GM21717 (cell line): ENCODE results near the gene ACSF2.

Source experiments
- ATAC-seq: cut with Tn5 transposase; IDR thresholded peaks from one replicate; pipeline ENCODE4 v1.9.1; 2021; ENCODE audit warnings: mild to moderate bottlenecking, moderate library complexity; ENCODE audit not compliant: unreplicated experiment

The ACSF2 gene

DNA sequence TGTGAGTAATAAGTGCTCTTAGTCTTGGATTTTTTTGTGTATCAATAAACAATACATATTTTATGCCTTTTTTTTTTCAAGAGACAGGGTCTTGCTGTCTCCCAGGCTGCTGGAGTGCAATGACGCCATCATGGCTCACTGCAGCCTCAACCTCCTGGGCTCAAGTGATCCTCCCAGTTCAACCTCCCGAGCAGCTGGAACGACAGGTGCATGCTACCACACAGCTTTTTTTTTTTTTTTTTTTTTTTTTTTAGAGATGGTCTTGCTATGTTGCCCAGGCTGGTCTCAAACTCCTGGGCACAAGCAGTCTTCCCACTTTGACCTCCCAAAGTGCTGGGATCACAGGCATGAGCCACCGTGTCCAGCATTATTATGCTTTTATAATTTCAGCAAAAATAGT, 13.0 kb downstream of the ACSF2 start:
- ATAC-seq: no peak

GRCh38 chr17:50440172-50440837, 14.3 kb downstream of the ACSF2 start:
- no peak for ATAC-seq

DNA sequence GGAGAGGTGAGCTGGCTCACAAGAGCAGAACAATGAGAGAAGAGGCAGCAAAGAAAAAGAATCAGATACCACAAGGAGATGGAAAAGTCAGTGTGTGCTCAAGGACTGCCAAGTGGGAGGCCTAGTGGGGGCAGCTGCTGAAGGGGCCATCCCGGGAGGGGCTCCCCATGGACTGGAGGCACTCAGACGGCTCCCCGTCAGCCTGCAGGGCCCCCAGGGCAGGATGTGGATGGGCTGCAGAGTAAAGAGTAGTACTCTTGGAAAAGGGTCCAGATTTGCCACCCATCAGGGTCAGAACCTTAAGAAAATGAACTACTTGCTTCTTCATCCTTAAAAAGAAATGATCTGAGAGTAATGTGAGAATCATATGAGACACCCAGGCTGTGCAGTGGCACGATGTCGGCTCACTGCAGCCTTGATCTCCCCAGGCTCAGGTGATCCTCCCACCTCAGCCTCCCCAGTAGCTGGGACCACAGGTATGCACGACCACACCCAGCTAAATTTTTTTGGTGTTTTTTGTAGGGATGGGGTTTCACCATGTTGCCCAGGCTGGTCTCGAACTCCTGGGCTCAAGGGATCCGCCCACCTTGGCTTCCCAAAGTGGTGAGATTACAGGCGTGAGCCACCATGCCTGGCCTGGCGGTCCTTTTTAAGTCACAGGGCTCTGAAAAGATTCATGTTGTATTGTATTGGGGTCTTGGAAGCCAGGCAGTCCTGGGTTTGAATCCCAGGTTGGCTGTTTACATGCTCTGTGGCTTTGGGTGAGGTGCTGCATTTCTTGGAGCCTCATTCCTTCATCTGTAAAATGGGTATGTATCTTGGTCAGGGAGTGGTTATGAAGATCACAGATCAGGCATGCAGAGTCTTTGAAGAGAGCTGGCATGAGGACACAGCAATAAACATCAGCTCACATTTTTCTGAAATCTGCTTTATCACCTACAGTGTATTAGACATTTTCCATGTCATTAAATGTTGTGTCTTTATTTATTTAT, 15.1 kb downstream of the ACSF2 start:
- no peak for ATAC-seq

GRCh38 chr17:50443505-50443974, 17.5 kb downstream of the ACSF2 start:
- no peak for ATAC-seq

- no peak for ATAC-seq
Observed at GRCh38 chr17:50444841-50445715, 19.1 kb downstream of the ACSF2 start.

GRCh38 chr17:50445730-50446325, 19.8 kb downstream of the ACSF2 start:
- ATAC-seq: no peak

DNA sequence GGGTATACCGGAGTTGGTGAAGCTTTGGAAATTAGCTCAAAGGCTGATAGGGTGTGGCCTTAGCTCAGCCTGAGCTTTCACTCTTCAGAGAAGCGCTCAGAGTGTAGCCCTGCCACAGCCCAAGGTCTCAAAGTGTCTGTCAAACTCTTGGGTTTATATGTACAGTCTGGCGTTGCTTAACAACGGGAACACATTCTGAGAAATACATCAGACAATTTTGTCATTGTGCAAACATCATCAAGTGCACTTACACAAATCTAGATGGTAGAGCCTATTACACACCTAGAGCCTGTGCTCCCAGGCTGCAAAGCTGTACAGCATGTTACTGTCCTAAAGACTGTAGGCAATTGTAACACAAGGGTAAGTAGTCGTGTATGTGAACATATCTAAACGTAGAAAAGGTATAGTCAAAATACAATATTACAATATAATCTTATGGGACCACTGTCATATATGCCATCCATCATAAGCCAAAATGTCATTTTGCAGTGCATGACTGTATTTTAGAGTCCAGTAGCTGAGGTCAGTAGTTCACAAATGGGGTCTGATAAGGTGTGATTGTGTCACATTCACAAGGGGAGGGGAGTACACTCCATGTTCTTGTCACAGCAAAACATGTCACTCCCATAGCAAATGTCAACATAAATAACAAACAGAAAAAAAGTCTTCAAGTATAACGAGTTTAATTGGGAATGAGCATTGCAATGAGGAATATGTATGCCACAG, 22.0 kb downstream of the ACSF2 start:
- ATAC-seq: no peak

- ATAC-seq: no peak
Observed at GRCh38 chr17:50448643-50449042, 22.6 kb downstream of the ACSF2 start.

DNA sequence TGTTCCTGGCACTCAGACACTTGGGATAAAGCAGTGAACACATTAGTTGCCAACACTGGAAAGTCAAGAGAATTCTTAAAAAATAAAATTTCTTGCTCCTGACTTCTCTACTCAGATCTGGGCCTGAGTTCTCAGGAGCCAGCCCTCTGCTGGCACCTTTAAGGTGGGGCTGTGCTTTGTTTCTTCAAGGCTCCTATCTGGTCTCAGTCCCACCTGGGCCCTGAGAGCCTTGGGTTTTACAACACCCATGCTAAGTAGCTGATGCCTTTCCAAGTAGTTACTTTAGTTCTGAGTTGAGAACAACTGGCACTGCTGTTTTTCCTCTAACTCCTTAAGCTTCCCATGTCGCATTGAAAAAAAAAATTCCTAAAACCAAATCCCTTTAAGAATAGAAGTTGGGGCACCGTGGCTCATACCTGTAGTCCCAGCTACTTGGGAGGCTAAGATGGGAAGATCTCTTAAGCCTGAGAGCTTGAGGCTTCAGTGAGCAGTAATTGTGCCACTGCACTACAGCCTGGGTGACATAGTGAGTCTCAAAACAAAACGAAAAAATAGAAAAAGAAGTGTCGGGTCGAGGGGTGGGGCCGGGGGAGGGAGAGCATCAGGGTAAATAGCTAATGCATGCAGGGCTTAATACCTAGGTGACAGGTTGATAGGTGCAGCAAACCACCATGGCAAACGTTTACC, 26.1 kb downstream of the ACSF2 start:
- no peak for ATAC-seq

GRCh38 chr17:50452630-50453300, 26.7 kb downstream of the ACSF2 start:
- ATAC-seq: no peak

DNA sequence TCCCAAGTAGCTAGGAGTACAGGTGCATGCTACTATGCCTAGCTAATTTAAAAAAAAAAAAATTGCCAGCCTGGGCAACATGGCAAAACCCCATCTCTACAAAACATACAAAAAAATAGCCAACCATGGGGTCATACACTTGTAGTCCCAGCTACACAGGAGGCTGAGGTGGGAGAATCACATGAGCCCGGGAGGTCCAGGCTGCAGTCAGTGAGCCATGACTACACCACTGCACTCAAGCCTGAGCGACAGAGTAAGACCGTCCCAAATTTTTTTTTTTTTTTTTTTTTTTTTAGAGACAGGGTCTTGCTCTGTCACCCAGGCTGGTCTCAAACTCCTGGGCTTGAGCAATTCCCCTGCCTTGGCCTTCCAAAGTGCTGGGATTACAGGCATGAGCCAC, 27.9 kb downstream of the ACSF2 start:
- ATAC-seq: no peak

- no peak for ATAC-seq
Observed at GRCh38 chr17:50457621-50458020, 31.6 kb downstream of the ACSF2 start.

- ATAC-seq: no peak
Observed at GRCh38 chr17:50458270-50458669, 32.3 kb downstream of the ACSF2 start.

DNA sequence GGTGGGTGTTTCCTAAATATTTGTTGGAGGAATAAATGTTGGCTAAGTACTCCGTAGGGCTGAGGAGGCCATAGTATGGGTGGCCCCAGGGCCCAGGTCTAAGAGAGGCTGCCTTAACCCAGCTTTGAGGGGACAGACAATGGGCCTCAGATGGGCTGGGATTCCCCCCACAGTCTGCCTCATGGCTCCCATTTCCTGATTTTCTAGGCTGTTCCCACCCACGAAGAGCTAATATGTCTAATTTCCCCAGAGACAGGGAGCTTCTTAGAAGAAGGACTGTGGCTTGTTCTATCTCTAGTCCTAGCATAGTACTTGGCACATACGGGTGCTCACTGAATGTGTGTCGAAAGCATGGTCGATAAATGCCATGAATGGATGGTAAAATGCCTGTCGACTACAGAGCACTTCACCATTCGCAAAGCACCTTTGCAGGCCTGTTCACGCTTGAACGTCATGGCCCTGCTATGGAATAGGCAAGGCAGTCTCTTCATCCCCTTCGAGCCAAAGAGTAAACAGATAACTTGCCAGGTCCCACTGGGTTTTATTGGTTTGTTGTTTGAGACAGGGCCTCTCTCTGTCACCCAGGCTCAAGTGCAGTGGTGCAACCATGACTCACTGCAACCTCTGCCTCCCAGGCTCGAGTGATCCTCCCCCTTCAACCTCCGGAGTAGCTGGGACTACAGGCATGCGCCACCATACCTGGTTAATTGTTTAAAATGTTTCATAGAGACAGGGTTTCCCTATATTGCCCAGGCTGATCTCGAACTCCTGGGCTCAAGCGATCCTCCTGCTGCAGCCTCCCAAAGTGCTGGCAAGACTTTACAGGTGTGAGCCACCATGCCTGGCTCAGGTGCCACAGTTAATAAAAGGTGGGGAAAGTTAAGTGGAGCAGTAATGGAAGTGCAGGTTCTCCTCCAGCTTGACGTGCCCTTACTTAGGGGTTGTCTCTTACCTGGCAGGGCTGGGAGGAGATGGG, 33.0 kb downstream of the ACSF2 start:
- no peak for ATAC-seq

DNA sequence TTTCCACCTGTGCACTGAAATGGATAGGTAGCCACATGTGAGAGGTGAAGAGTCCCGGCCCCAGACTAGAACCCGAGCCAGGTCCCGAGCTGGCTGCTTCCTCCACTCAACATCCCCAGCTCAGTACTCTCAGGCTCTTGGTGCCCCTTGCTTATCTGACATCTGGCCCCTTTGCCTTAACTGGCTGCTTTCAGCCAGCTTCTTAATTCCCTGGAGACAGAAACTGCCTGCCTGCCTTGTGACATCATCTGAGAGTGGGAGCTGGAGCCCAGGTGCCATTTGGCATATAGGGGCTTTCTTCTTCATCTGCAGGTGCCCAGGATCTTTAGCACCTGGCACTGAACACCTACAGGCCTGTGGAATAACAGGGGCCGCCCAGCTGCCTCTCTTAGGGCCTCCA, 33.7 kb downstream of the ACSF2 start:
- no peak for ATAC-seq

GRCh38 chr17:50460831-50461526, 35.0 kb downstream of the ACSF2 start:
- no peak for ATAC-seq

DNA sequence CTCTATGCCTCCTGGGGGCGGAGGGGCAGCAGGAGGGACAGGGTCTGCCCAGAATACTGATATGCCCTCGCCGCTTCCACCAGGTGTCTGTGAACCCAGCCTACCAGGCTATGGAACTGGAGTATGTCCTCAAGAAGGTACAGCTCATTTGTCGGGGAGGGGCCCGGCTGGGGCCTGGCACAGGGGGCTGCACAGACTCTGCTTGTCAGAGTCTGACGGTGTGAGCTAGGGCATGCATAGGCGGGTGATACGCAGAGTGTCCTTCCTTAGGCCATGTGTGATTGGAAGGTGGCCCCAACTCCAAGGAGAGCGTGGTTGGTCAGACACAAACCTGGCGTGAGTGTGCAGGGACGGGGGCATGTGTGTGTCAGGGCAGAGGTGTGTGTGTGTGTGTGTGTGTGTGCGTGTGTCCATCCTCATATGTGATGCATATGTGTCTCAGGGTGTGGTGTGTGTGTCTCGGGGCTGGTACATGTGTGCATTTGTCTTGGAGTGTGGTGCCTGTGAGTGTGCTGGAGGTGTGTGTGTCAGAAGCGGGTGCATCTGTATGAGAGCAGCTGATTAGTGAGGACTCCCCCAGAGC, 35.6 kb downstream of the ACSF2 start:
- ATAC-seq: no peak
